ENCODE data around the gene ALAS1.

The ALAS1 gene

GRCh38 chr3:52220380-52221026 is 22.5 kb downstream of the ALAS1 start:
- no peak for DNase-seq (ENCODE audit: low read depth, low spot score)

- DNase-seq (ENCODE audit: low read depth, low spot score) = no peak
These were observed 23.2 kb downstream of the ALAS1 start for GRCh38 chr3:52221141-52221562.

GRCh38 chr3:52221563-52222318 is 23.8 kb downstream of the ALAS1 start:
- DNase-seq (ENCODE audit: low read depth, low spot score) = no peak

- DNase-seq (ENCODE audit: low read depth, low spot score) = no peak
These were observed 24.6 kb downstream of the ALAS1 start for GRCh38 chr3:52222319-52223221.

GRCh38 chr3:52223449-52224408 is 25.8 kb downstream of the ALAS1 start:
- DNase-seq (ENCODE audit: low read depth, low spot score) = no peak

GRCh38 chr3:52225452-52226228 is 27.7 kb downstream of the ALAS1 start, which contains the start of gene TLR9:
TLR9 (minus strand) TSS chr3:52225645; CDS start chr3:52225529, 116 bp downstream.
- DNase-seq (ENCODE audit: low read depth, low spot score) = no peak

GRCh38 chr3:52226229-52226817 is 28.4 kb downstream of the ALAS1 start:
- no peak for DNase-seq (ENCODE audit: low read depth, low spot score)

GRCh38 chr3:52227117-52227516 is 29.2 kb downstream of the ALAS1 start:
- DNase-seq (ENCODE audit: low read depth, low spot score) = no peak

GRCh38 chr3:52227766-52228165 is 29.8 kb downstream of the ALAS1 start:
- no peak for DNase-seq (ENCODE audit: low read depth, low spot score)

- DNase-seq (ENCODE audit: low read depth, low spot score) = no peak
These were observed 30.3 kb downstream of the ALAS1 start for GRCh38 chr3:52228266-52228665.

GRCh38 chr3:52228751-52229291 is 30.9 kb downstream of the ALAS1 start:
- no peak for DNase-seq (ENCODE audit: low read depth, low spot score)

GRCh38 chr3:52229656-52230055 is 31.7 kb downstream of the ALAS1 start:
- no peak for DNase-seq (ENCODE audit: low read depth, low spot score)

GRCh38 chr3:52230461-52230860 is 32.5 kb downstream of the ALAS1 start:
- DNase-seq (ENCODE audit: low read depth, low spot score) = no peak

GRCh38 chr3:52230889-52231499 is 33.0 kb downstream of the ALAS1 start:
- no peak for DNase-seq (ENCODE audit: low read depth, low spot score)

- DNase-seq (ENCODE audit: low read depth, low spot score) = no peak
These were observed 33.7 kb downstream of the ALAS1 start for GRCh38 chr3:52231502-52232278.

GRCh38 chr3:52232279-52233107 is 34.5 kb downstream of the ALAS1 start:
- no peak for DNase-seq (ENCODE audit: low read depth, low spot score)

- no peak for DNase-seq (ENCODE audit: low read depth, low spot score)
These were observed 35.2 kb downstream of the ALAS1 start for GRCh38 chr3:52233108-52233591.
